ENCODE data around the gene MRPL52.

The MRPL52 gene

GRCh38 chr14:22829661-22830442 lies at the start of gene MRPL52 (continued):
- TF ChIP-seq KLF8 (tag by site-specific recombination; IDR thresholded peaks at IDR 0.05) (peak; percentile 24; the same call in 1 of the 2 replicates), MEIS1 (CRISPR knock-in tag; IDR thresholded peaks at IDR 0.05; ENCODE audit: borderline replicate concordance) (no peak), ZBTB49 (tag by site-specific recombination; IDR thresholded peaks at IDR 0.05; ENCODE audit: low read depth) (no peak), ZNF561 (tag by site-specific recombination; IDR thresholded peaks at IDR 0.05; ENCODE audit: borderline replicate concordance) (no peak), ZBTB1 (tag by site-specific recombination; IDR thresholded peaks at IDR 0.05) (no peak), ZNF704 (tag by site-specific recombination; IDR thresholded peaks at IDR 0.05) (no peak), ZNF354C (tag by site-specific recombination; IDR thresholded peaks at IDR 0.05; ENCODE audit: borderline replicate concordance, low read depth) (no peak), ZNF449 (tag by site-specific recombination; IDR thresholded peaks at IDR 0.05) (no peak), ZNF785 (tag by site-specific recombination; IDR thresholded peaks at IDR 0.05) (no peak), ZNF624 (tag by site-specific recombination; IDR thresholded peaks at IDR 0.05) (no peak), ZNF121 (tag by site-specific recombination; IDR thresholded peaks at IDR 0.05) (no peak), ZNF221 (tag by site-specific recombination; IDR thresholded peaks at IDR 0.05; ENCODE audit: borderline replicate concordance) (no peak), OVOL3 (tag by site-specific recombination; IDR thresholded peaks at IDR 0.05) (no peak), ZNF146 (tag by site-specific recombination; IDR thresholded peaks at IDR 0.05) (no peak), BCL11B (tag by site-specific recombination; IDR thresholded peaks at IDR 0.05; ENCODE audit: low read depth) (no peak), ZNF664 (tag by site-specific recombination; IDR thresholded peaks at IDR 0.05) (no peak), YY1 (tag by site-specific recombination; IDR thresholded peaks at IDR 0.05) (peak; percentile 94), ZNF174 (tag by site-specific recombination; IDR thresholded peaks at IDR 0.05) (no peak), ZNF670 (tag by site-specific recombination; IDR thresholded peaks at IDR 0.05; ENCODE audit: low read depth) (no peak), ZNF473 (tag by site-specific recombination; IDR thresholded peaks at IDR 0.05) (no peak), ZBTB44 (tag by site-specific recombination; IDR thresholded peaks at IDR 0.05) (no peak), GLIS2 (tag by site-specific recombination; IDR thresholded peaks at IDR 0.05) (no peak), ZSCAN4 (tag by site-specific recombination; IDR thresholded peaks at IDR 0.05) (no peak), ZNF391 (tag by site-specific recombination; IDR thresholded peaks at IDR 0.05; ENCODE audit: borderline replicate concordance, low read depth) (no peak), ZFP41 (tag by site-specific recombination; IDR thresholded peaks at IDR 0.05; ENCODE audit: borderline replicate concordance) (no peak), ZNF843 (tag by site-specific recombination; IDR thresholded peaks at IDR 0.05) (no peak), ZNF239 (tag by site-specific recombination; IDR thresholded peaks at IDR 0.05) (no peak), SCRT2 (tag by site-specific recombination; IDR thresholded peaks at IDR 0.05) (no peak), PRDM6 (tag by site-specific recombination; IDR thresholded peaks at IDR 0.05) (no peak), WT1 (tag by site-specific recombination; IDR thresholded peaks at IDR 0.05) (no peak), ZNF112 (tag by site-specific recombination; IDR thresholded peaks at IDR 0.05) (no peak), KLF16 (tag by site-specific recombination; IDR thresholded peaks at IDR 0.05) (no peak)
